H9 (cell line): Measurements from ENCODE around the gene NUP54. TPM values are rescaled to one million over a fixed set of nuclear protein-coding genes. Genes with fewer than 3 reads are reported as not detected.

ENCODE experiments used
- DNase-seq: peaks from one replicate; pipeline ENCODE4 v3.0.0-alpha.2; 2017
- H2AFZ ChIP-seq: one replicate; pipeline ENCODE4 v1.6.1; 2013; ENCODE audit warnings: mild to moderate bottlenecking, low read length, control low read depth, moderate library complexity
- H2AK5ac ChIP-seq: 2 replicates; pipeline ENCODE4 v1.6.1; 2013; ENCODE audit warnings: low read length, control low read depth, mixed read lengths; ENCODE audit not compliant: insufficient read length
- H2BK120ac ChIP-seq: one replicate; pipeline ENCODE4 v1.6.1; 2013; ENCODE audit warnings: low read depth, mild to moderate bottlenecking, low read length, control low read depth, inconsistent platforms; ENCODE audit not compliant: poor library complexity, severe bottlenecking
- H2BK12ac ChIP-seq: 2 replicates; pipeline ENCODE4 v1.6.1; 2013; ENCODE audit warnings: low read length, control low read depth, mixed read lengths, low read depth; ENCODE audit not compliant: insufficient read length
- H2BK15ac ChIP-seq: 2 replicates; pipeline ENCODE4 v1.6.1; 2013; ENCODE audit warnings: low read depth, low read length, control low read depth
- H2BK20ac ChIP-seq: one replicate; pipeline ENCODE4 v1.6.1; 2013; ENCODE audit warnings: low read depth, mild to moderate bottlenecking, low read length, control low read depth, inconsistent platforms; ENCODE audit not compliant: poor library complexity, severe bottlenecking
- H2BK5ac ChIP-seq: 2 replicates; pipeline ENCODE4 v1.6.1; 2013; ENCODE audit warnings: low read length, control low read depth, mixed read lengths; ENCODE audit not compliant: insufficient read length
- H3K14ac ChIP-seq: 2 replicates; pipeline ENCODE4 v1.6.1; 2013; ENCODE audit warnings: low read length, control low read depth; ENCODE audit not compliant: insufficient read depth
- H3K18ac ChIP-seq: 2 replicates; pipeline ENCODE4 v1.6.1; 2013; ENCODE audit warnings: low read depth, mild to moderate bottlenecking, mixed read lengths, low read length, control low read depth; ENCODE audit not compliant: insufficient read length
- H3K23ac ChIP-seq: 2 replicates; pipeline ENCODE4 v1.6.1; 2013; ENCODE audit warnings: low read length, control low read depth, mixed read lengths, low read depth; ENCODE audit not compliant: insufficient read length
- H3K23me2 ChIP-seq: 2 replicates; pipeline ENCODE4 v1.6.1; 2013; ENCODE audit warnings: low read depth, mild to moderate bottlenecking, mixed read lengths, low read length, control low read depth; ENCODE audit not compliant: insufficient read length, poor library complexity, severe bottlenecking
- H3K27ac ChIP-seq: 2 replicates; pipeline ENCODE4 v1.5.1; 2013; ENCODE audit warnings: low read length, control low read depth, mixed read lengths, low read depth; ENCODE audit not compliant: insufficient read length
- H3K27me3 ChIP-seq: 2 replicates; pipeline ENCODE4 v1.6.1; 2013; ENCODE audit warnings: low read length, control low read depth, inconsistent platforms; ENCODE audit not compliant: insufficient read depth
- H3K4ac ChIP-seq: 2 replicates; pipeline ENCODE4 v1.6.1; 2013; ENCODE audit warnings: low read depth, mild to moderate bottlenecking, control low read depth, inconsistent platforms, low read length, moderate library complexity
- H3K4me1 ChIP-seq: 2 replicates; pipeline ENCODE4 v1.6.1; 2013; ENCODE audit warnings: low read length, control low read depth, inconsistent platforms; ENCODE audit not compliant: insufficient read depth
- H3K4me2 ChIP-seq: 2 replicates; pipeline ENCODE4 v1.6.1; 2013; ENCODE audit warnings: low read length, control low read depth, mixed read lengths; ENCODE audit not compliant: insufficient read length, insufficient read depth
- H3K56ac ChIP-seq: 2 replicates; pipeline ENCODE4 v1.6.1; 2013; ENCODE audit warnings: low read depth, mild to moderate bottlenecking, mixed read lengths, low read length, control low read depth; ENCODE audit not compliant: insufficient read length
- H3K79me1 ChIP-seq: 2 replicates; pipeline ENCODE4 v1.6.1; 2013; ENCODE audit warnings: low read depth, mild to moderate bottlenecking, moderate library complexity, low read length, control low read depth, inconsistent platforms; ENCODE audit not compliant: insufficient read depth, poor library complexity, severe bottlenecking
- H3K79me2 ChIP-seq: 2 replicates; pipeline ENCODE4 v1.6.1; 2013; ENCODE audit warnings: low read length, control low read depth, inconsistent platforms; ENCODE audit not compliant: insufficient read depth
- H3K9ac ChIP-seq: 2 replicates; pipeline ENCODE4 v1.6.1; 2013; ENCODE audit warnings: low read length, control low read depth, mixed read lengths; ENCODE audit not compliant: insufficient read length; ENCODE audit errors: extremely low read depth
- H3K9me3 ChIP-seq: one replicate; pipeline ENCODE4 v1.6.1; 2013; ENCODE audit warnings: low read depth, low read length, inconsistent platforms; ENCODE audit not compliant: control insufficient read depth
- H3T11ph ChIP-seq: one replicate; pipeline ENCODE4 v1.6.1; 2013; ENCODE audit warnings: mild to moderate bottlenecking, low read length, control low read depth, inconsistent platforms
- H4K20me1 ChIP-seq: one replicate; pipeline ENCODE4 v1.6.1; 2013; ENCODE audit not compliant: control insufficient read depth, insufficient read length, insufficient read depth
- H4K5ac ChIP-seq: 2 replicates; pipeline ENCODE4 v1.6.1; 2013; ENCODE audit warnings: low read depth, mild to moderate bottlenecking, mixed read lengths, low read length, control low read depth; ENCODE audit not compliant: insufficient read length
- H4K8ac ChIP-seq: replicated peaks from 2 replicates; pipeline ENCODE4 v1.6.1; 2013; ENCODE audit warnings: low read length, control low read depth, mixed read lengths, low read depth; ENCODE audit not compliant: insufficient read length
- H4K91ac ChIP-seq: 2 replicates; pipeline ENCODE4 v1.6.1; 2013; ENCODE audit warnings: low read depth, mild to moderate bottlenecking, moderate library complexity, mixed read lengths, low read length, control low read depth; ENCODE audit not compliant: insufficient read length
- H3K27ac Mint-ChIP-seq, 3 experiments: 2 replicates in 2 of 3; 3 replicates in 1 of 3; pipeline ENCODE4 v1.8.0; 2020 to 2021; ENCODE audit warnings: mixed read lengths in 3 of 3, mild to moderate bottlenecking in 1 of 3, moderate library complexity in 1 of 3
- H3K27me3 Mint-ChIP-seq: 2 replicates; pipeline ENCODE4 v1.8.0; 2021; ENCODE audit warnings: low read depth, mild to moderate bottlenecking, moderate library complexity, mixed read lengths
- H3K36me3 Mint-ChIP-seq, 3 experiments: 2 replicates in 2 of 3; 3 replicates in 1 of 3; pipeline ENCODE4 v1.8.0; 2020 to 2021; ENCODE audit warnings: low read depth in 3 of 3, mixed read lengths in 3 of 3; ENCODE audit not compliant: insufficient read depth in 1 of 3
- H3K4me1 Mint-ChIP-seq, 2 experiments: 2 replicates each; pipeline ENCODE4 v1.8.0; 2020; ENCODE audit warnings: mixed read lengths in 2 of 2
- H3K4me3 Mint-ChIP-seq, 2 experiments: 2 replicates in 1 of 2; 3 replicates in 1 of 2; pipeline ENCODE4 v1.8.0; 2020 to 2021; ENCODE audit warnings: mild to moderate bottlenecking in 2 of 2, mixed read lengths in 2 of 2, moderate library complexity in 1 of 2
- H3K9me3 Mint-ChIP-seq, 2 experiments: 2 replicates in 1 of 2; 3 replicates in 1 of 2; pipeline ENCODE4 v1.8.0; 2020; ENCODE audit warnings: mild to moderate bottlenecking in 2 of 2, mixed read lengths in 2 of 2, moderate library complexity in 1 of 2
- CTCF ChIP-seq: fragments of 200-600 bp; sonication (generic); conservative IDR thresholded peaks from 3 replicates; pipeline ENCODE4 v1.8.0; 2021; ENCODE audit warnings: antibody characterized with exemption, mild to moderate bottlenecking
- WGBS: extraction: QIAGEN DNeasy Blood & Tissue Kit; methylation state at CpG from one replicate; pipeline ENCODE4 v1.1.7; 2013; ENCODE audit warnings: missing lambda C conversion rate, low lambda C conversion rate, mixed read lengths; ENCODE audit not compliant: insufficient read length; ENCODE audit errors: extremely low coverage; 5-methylcytosine and 5-hydroxymethylcytosine counted together
- total RNA-seq: library from RNA; stranded (reverse); gene quantifications from 2 replicates; pipeline ENCODE4 v1.2.1, GENCODE V29; 2021

Gene NUP54
- total RNA-seq, 1 experiment from 2014 or later = 129 TPM

GRCh38 chr4:76083386-76083988, 64.7 kb downstream of the NUP54 start:
- no peak for TF ChIP-seq CTCF
- no peak overlapping the region for H2BK5ac ChIP-seq
- H2AK5ac ChIP-seq = no peak overlapping the region
- H3K27ac ChIP-seq = no peak overlapping the region
- H4K8ac ChIP-seq = no peak overlapping the region
- H3K9me3 Mint-ChIP-seq = no peaks in the 10 kb centered on the region
- H2BK15ac ChIP-seq = no peak overlapping the region
- H3K36me3 Mint-ChIP-seq = no peaks in the 10 kb centered on the region
- H2BK12ac ChIP-seq = no peak overlapping the region
- no peak overlapping the region for H3K4ac ChIP-seq
- no peaks in the 10 kb centered on the region for H3K27me3 ChIP-seq
- no peaks in the 10 kb centered on the region for H3K23me2 ChIP-seq
- H3K4me1 ChIP-seq = no peaks in the 10 kb centered on the region
- no peaks in the 10 kb centered on the region for H4K20me1 ChIP-seq
- no peak for DNase-seq
- no peak overlapping the region for H3K23ac ChIP-seq
- no peak overlapping the region for H3T11ph ChIP-seq
- no peaks in the 10 kb centered on the region; the same call in 1 of the 2 replicates for H3K27me3 Mint-ChIP-seq
- H3K18ac ChIP-seq = no peak overlapping the region
- no peak overlapping the region for H4K5ac ChIP-seq
- H3K4me1 Mint-ChIP-seq = peaks cover 10 to 11% of the 10 kb centered on the region in 2 experiments
- no CpG with 5 or more reads among the region's 3 CpGs for WGBS
- H3K27ac Mint-ChIP-seq = no peak overlapping the region
- no peak overlapping the region for H3K4me3 Mint-ChIP-seq
- no peaks in the 10 kb centered on the region for H3K79me1 ChIP-seq
- no peak overlapping the region for H3K9ac ChIP-seq
- no peaks in the 10 kb centered on the region for H3K79me2 ChIP-seq
- H2AFZ ChIP-seq = no peak overlapping the region
- no peak overlapping the region for H3K4me2 ChIP-seq
- H2BK20ac ChIP-seq = no peak overlapping the region
- no peaks in the 10 kb centered on the region for H3K9me3 ChIP-seq
- H3K14ac ChIP-seq = no peak overlapping the region
- H2BK120ac ChIP-seq = no peak overlapping the region
- no peak overlapping the region for H4K91ac ChIP-seq
- H3K56ac ChIP-seq = no peak overlapping the region
